ENCODE measurements around the gene GNB2.

The GNB2 gene

DNA sequence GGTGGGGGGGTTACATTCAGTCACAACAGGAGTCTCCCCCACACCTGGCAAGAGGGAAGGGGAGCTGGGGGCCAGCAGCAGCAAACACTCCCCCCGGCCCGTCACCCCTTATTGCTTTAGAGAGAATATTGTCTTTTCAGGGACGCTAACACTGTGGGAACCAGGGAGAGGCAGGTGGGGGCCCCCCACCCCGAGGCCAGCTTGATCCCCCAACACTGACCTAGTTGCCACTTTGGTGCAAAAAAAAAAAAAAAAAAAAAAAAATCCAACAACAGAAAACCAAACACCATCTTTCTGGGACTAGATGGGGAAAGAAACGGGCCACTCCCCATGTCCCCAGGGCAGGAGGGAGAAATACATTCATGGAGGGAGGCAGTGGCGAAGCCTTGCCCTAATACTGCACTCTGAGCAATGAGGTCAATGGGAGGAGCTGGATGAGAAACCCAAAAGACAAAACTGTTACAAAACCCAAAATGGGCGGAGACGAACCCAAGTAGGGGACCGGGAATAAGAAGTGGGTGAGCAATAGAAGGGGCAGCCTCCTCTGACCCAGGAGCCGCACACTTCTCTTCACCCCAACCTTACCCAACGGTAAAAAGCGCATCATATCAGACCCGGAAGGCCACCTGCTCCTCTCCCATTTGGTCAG, 6.5 kb downstream of the GNB2 start:
- DNase-seq: no peak

DNA sequence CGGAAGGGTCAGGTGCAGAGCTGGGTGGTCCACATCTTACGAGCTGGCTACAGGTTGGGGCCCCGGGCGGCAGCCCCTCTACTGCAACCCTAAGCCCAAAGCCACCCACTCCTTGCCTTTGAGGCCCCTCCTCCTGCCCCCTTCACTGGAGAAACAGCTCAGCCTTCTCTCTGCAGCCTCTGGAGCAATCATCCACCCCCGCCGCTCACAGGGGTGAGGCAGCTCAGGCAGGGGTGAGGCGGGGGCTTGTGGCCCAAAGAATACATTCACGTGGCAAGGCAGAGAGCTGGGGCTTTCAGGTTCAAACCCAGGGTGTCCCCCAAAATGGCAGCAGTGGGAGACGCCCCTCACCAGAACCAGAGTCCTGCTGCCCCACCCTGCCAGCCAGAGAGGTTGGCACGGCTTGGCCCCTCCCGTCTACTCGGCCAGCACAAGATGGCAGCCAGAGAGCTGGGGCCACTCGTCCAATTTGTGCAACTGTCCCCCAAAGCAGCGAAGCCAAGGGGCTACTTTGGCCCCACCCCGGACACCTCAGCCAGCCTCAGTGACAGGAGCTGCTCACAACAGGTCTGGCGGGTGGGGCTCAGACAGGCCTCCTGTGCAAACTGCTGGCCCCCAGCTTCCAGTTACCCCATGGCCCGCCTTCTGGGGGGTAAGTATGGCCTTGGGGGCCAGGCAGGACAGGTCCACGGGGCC, 7.2 kb downstream of the GNB2 start:
- peak; percentile 12 for DNase-seq

DNA sequence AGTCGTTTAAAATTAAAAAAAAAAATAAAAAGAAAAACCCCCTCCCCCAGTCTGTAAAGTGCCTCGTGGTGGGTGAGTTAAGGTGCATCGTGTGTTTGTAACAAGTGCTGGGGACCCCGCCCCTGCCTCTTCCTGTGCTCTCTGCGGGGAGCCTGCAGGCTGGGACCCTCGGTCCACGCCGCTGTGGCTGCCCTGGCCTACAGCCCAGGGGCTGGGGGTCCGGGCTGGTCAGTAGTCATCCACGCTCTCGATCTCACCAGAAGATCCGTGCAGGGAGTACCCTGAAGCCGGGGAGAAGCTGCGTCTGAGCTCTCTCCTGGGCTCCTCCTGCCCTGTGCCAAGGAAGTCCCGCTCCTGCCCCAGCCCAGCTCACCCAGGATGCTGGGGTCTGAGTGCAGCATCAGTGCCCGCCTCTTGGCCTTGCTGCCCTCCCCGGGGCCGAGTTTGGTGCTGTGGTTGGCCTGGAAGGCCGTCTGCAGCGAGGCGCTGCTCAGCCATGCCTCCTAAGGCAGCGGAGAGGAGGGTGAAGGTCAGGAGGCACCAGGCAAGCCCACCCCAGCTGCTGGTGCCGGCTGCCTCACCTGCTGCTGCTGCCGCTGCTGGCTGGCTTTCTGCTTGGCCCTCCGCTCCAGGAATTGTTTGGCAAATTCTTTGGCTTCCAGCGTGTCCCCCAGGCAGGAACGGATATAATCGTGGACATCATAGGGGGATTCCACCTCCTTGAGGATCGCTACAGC, 8.1 kb downstream of the GNB2 start:
- DNase-seq: no peak

DNA sequence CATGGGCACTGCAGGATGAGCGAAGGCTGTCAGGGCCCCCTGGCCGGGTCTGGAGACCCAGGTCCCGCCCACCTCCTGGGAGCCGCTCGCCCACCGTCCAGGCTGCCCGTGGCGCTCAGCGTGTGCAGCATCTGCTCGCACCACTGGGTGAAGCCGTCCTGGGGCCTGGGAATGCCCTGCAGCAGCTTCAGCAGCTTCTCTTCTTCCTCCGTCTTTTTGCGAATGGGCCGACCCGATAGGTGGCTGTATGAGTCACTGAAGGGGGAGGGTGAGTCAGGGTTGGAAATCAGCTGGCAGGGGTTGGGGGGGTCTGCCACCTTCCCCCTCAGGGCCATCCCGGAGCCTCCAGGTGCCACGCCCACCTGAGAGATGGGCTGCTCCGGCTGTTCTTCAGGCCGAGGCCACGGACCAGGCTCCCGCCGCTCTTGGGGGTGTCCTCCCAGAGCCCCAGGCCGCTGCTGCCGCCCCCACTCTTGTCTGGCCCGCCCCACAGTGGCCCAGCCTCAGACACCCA, 8.7 kb downstream of the GNB2 start:
- DNase-seq: no peak

DNA sequence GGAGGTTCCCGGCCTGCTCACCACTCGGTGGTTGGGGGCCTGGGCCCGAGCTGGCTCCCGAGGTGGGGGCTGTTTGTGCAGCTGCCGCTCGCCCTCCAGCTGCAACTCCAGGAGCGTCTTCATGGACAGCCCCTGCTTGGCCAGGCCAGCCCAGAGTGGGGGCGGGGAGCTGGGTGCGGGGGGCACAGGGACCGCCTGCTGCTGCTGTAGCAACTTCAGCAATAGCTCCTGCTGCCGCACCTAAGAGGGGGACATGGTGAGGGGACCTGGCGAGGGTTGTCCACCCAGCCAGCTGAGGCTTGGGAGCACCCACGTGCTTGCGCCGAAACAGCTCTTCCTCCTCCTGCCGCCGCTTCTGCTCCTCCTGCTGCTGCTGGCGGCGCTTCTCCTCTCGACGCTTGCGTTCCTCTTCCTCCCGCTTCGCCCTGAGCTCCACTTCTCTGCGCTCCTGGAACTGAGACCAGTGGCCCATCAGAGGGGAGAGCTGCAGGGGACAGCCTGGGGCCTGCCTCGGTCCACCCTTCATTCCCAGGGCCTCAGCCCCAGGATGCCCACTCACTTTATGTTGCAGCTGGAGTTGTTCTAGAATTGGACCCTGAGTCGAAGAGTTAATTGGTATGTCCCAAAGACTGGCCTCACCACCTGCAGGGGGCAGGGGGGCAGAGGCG, 9.6 kb downstream of the GNB2 start:
- DNase-seq: no peak

DNA sequence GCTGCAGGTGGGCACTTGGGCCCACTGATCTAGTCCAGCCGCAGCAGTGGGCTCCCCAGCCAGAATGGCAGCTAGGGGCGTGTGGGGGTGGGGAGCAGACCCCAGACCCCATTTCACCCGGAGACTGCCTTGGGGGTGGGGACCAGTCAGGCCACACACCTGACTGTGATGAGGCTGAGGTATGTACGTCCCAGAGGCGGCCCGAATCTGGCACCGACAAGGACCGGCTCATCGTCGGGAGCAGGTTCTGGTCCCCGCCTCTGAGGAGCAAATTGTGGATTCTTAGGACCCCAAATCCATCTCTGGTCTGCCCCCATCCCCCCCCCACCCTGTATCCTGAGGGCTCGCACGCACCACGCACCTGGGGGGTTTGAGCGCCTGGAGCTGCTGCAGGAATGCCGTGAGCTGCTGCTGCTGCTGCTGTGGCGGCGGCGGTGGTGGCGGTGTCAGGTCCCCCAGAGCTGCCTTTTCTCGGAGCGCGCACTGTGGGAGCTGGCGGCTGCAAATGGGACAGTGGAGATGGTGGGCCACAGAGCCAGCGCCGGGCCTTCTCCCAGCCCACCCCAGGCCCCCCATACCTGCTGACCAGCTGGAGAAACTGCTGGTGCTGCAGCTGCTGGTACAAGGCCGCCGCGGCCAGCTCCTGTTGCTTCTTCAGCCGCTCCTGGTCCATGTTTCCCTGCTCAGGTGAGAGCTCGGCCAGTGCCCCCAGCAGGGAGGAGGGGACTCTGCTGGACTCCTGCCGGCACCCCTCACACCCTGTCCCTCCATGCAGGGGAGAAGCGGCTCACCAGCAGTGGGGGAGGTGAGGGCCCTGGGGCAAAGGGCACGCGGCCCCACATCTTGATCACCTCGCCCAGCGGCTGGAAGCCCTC, 10.4 kb downstream of the GNB2 start:
- DNase-seq: no peak

DNA sequence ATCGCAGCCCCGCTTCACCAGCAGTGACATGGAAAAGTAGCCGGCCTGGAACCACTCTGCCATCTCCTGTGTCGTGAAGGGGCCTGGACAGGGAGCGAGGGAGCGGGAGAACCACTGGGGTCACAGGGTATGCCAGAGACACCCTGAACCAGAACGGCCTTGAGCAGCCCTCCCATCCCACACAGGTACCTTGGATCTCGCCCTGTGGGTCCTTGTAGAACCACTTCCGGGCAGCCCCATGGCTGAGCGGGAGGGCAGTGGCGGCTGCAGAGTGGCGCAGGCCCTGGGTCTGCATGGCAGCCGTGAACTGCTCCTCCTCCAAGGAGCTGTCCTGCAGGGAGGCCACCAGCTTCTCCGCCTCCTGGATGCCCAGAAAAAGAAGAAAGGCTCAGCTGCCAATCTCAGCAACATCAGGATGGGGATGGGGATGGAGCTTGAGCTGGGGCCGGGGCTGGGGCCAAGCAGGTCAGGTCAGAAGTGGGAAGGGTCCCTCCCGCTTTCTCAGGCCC, 11.0 kb downstream of the GNB2 start:
- DNase-seq: no peak

DNA sequence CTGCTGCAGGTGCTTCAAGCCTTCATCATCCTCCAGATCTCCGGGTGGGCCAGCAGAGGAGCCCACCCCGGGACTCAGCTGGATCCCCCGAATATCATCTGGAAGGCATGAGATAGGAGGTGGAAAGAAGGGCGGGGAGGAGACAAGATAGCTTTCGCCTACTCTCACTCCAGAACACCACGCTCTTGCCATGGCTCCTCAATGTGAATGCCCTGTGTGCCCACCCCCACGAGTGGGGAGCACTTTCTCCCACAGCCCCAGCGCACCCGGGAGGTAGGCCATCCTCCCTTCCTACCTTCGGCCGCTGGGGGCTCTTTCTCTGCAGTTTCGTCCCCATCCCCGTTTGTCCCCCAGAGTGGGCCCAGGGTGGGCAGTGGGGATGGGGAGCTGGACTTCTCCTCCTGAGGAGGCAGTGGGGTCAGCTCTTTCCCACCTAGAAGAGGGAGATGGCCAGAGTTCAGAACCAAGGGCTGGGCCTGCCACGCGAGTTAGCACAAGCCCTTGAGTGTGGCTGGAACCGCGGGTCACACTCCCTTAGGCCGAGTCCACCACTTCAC, 11.6 kb downstream of the GNB2 start:
- DNase-seq: no peak

DNA sequence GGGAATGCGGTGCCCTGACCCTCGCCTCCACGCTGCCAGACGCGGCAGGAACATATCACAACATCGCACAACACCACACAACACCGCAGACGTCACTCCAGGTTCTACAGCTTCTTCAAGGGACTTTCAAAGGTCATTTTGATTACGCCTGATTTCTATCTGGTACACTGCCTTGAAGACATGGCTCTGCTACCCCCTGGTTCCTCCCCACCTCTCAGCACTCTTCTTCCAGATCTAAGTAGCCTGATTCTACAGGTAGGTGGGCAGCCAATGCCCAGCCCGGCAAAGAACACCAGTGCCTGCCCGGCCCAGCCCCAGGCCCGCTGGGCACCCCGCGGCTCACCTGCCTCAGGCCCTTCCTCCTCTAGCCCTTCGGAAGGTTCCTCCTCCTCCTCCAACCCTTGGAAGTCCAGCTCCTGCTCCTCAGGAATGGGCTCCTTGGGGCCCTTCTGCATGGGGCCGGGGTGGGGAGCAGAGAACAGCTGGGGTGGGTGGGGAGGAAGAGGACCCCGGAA, 12.1 kb downstream of the GNB2 start:
- DNase-seq: no peak

DNA sequence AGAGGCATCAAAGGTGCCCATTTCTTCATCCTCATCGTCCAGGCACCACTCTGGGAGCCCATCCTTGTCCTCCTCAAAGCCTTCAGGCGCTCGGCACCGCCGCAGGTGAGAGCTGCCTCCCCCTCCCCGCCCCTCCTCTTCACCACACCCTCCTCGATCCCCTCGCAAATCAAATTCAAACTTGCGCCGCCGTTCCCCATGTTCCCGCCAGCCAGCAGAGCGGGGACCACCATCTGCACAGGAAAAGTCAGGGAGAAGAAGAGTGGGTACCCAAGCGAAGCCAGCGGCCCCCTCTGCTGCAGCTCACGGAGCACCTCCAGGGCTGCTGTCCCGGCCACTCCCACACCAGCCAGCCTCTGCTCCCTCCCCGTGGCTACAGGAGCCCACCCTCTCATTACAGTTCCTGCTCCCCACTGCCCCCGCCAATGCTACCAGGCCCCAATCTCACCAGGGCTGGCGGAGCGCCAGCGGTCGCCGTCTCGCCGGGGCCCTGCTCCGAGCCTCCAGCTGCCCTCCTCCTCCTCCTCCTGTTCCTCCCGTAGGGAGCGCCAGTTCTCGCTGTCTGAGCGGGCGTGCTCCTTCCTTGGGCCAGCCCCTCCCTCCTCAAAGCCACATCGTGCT, 12.8 kb downstream of the GNB2 start:
- DNase-seq: no peak

DNA sequence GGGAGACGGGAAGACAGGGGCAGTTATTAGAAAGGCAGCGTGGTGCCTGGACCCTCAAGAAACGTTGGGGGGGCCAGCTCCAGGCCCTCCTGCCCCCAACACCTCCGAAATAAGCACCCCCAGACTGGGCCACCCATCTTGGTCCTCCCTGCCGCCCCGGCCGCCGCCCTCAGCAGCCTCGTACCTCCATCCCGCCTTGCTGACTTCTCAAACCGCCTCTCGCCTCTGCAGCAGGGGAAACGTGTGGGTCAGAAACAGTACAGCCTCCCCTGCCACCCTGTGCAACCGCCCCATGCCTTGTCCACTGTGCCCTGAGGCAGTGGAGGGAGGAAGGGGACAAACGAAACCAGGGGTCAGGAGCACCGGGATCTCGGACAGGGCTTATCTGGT, 13.3 kb downstream of the GNB2 start:
- no peak for DNase-seq

DNA sequence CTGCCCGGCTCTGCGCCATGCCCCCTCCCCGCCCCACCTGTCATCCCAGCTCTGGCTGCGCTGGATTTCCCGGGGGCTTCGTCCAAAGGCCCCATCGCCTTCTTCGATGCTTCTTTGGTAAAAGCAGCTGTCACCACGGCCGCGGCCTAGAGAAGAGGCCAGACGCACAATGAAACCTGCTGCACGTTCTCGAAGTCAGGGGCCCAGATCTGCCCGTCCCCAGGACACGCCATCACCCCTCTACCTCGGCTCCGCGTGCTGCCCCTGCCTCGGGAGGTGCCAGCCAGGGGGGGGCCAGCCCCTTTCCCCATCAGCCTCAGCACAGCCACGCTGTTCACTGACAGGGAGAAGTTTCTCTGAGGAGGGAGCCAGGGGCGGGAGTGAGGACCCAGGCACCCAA, 13.7 kb downstream of the GNB2 start:
- no peak for DNase-seq

DNA sequence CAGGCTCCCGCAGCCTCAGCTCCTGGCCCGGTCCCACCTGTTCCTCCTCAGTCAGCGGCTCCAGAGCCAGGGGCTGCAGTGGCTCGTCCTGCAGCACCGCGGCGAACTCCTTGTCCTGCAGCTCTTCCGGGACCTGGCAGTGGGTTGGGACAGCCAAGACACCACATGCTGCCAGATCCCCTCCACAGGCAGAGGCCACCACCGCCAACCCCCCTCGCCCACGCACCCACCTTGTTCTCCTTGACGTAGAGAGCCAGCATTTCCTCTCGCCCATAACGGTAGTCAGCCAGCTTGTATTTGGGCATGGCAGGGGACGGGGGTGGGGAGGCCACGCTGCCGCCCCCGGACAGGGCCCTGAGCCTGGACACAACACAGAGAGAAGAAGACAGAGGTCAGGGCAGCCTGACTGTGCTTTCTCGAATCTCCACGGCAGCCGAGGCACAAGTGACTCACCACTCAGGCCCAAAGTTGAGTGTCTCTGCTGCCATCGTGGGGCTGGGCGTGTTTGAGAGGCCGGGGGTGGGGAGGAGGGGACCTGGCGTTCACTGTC, 14.3 kb downstream of the GNB2 start:
- DNase-seq: no peak

DNA sequence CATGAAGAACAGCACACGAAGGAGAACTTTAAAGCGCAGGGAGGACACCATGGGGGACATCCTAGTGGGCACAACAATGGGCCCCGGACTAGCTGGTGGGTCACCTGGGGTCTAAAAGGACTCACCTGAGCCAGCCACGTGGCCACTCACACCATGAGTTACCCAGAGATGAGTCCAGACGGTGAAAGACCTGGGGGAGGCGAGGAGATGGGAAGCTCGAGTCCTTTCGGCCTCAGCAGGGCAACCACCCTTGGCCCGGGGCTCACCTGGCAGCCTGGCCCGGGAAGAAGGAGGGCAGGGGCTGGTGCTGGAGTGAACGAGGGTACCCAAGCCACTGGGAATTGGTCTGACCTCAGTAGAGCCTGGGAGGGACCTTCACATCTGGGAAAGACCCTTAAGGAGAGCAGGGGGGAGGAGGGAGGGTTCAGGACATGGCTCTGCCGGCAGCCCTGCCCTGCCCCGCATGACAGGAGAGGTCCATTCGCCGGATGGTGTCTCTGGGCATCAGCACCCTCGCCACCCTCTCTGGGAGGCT, 14.9 kb downstream of the GNB2 start:
- no peak for DNase-seq

DNA sequence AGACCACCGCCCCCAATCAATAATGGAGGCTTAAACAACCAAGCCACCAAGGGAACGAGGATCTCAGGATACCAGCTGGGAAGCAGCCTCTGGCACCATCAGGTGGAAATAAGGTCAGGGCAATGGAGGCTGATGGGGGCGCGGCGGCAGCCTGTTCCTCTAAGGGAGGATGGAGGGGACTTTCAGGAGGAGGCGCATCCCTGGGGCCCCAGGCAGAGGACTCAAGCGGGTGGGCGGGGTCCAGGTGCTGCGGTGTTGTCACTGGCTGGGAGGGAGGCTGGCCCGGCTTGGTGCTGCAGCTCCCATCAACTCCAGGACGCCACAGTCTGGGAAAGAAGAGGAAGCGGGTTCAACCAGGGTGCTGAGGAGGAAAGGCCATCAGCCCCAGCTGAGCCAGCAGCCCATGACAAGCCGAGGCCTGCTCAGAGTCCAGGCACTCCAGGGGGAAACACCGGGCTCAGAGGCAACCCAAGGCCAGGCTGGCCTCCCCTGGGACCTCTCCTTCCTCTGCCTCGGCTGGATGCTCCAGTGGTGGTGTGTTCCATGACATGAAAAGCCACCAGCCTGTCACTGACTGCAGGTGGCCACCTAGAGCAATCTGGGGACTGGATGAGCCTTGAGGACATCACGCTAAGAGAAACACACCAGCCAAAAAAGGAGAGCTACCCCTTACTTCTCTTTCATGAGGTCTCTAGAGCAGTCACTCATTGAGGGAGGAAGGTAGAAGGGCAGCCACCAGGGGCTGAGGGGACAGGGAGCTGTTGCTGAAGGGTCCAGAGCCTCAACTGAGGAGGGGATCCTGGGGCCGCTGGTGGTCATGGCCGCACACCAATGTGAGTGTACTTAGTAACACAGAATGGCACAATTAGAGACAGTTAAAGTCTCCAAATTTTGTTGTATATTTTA, 15.9 kb downstream of the GNB2 start:
- no peak for DNase-seq

DNA sequence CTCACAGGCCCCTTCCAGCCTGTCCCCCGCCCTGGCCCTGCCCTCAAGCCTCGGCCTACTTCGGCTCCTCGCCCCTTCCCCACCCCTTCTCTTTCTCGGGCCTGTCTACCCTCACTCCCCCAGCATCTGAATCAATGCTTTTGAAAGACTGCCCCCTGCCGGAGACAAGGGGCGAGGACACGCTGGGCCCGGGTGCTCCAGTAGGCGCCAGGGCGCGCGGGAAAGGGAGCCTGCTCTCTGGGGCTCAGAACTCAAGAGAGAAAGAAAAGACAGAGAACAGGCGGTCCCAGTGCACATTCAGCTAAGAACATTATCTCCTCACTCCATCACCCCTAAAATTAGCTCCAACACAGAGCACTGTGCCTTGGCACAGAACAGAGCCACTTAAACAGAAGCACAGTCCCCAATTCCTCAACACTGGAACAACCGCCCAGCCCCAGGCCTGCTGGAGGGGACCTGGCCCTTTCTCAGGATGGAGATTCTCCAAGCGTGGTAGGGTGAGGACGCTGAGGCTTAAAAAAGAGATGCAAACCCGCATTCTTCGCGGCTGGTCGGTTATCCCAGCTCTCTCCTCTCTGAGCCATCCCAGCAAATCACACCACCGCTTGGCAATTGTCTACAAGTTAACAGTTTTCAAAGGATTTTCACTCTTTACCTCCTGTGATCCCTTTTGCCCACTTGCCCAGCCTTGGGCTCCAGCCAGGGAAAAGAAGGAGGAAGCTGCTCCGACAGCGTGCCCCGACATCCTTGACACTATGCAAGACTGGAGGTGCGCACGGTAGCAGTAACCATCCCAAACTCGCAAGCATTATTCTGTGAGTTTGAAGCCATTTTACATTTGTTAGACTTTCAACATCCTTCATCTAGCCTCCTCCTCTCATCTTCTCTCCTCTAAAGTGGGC, 18.4 kb downstream of the GNB2 start:
- DNase-seq: peak; percentile 67

DNA sequence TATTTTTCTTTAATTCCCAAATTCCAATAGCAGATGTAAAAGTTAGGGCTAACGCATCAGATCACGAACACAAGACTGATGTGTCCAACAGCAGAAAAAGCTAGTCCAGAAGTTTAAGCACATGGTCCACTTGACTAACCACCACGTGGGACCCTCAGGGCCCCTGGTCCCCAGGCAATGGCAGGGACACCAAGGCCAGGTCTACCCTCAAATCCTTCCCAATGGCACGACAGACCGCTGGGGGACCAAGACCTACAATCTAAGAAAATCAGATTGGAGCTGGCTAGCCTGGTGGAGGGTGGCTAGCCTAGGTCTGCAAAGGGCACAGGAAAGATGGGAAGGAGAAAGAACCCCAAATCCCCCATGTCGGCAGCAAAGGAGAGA, 19.0 kb downstream of the GNB2 start:
- DNase-seq: no peak

Data from right kidney (tissue), 1 donor.